ENCODE data around the gene FAM13A.

- TF ChIP-seq, protein P1, sequence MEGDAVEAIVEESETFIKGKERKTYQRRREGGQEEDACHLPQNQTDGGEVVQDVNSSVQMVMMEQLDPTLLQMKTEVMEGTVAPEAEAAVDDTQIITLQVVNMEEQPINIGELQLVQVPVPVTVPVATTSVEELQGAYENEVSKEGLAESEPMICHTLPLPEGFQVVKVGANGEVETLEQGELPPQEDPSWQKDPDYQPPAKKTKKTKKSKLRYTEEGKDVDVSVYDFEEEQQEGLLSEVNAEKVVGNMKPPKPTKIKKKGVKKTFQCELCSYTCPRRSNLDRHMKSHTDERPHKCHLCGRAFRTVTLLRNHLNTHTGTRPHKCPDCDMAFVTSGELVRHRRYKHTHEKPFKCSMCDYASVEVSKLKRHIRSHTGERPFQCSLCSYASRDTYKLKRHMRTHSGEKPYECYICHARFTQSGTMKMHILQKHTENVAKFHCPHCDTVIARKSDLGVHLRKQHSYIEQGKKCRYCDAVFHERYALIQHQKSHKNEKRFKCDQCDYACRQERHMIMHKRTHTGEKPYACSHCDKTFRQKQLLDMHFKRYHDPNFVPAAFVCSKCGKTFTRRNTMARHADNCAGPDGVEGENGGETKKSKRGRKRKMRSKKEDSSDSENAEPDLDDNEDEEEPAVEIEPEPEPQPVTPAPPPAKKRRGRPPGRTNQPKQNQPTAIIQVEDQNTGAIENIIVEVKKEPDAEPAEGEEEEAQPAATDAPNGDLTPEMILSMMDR (conservative IDR thresholded peaks at IDR 0.05): no peak
- TF ChIP-seq EZH2 (IDR thresholded peaks at IDR 0.05; ENCODE audit: low read depth): no peak
Observed at GRCh38 chr4:88743696-88744095, 313.3 kb downstream of the FAM13A start.

Data from PC-9 (cell line).